NCI-H2196 treated with DMSO at 0.1 percent for 48 hours (cell line): ENCODE results near the gene HYKK.
"Not testable (repeated sequence)": the region's sequence is repeated elsewhere in the genome, so short reads cannot be mapped to it uniquely, and the experiment has no call there.

Source experiments
- DNase-seq: peaks from one replicate; lab custom pipeline; 2025; ENCODE audit not compliant: unreplicated experiment; lab: John Stamatoyannopoulos, UW

HYKK gene

GRCh38 chr15:78539464-78540140 lies 32.2 kb downstream of the HYKK start:
- DNase-seq: not testable (repeated sequence)

- peak; percentile 39 for DNase-seq
These were observed 32.9 kb downstream of the HYKK start, which contains the start of gene PSMA4 for GRCh38 chr15:78540141-78540870. Gene PSMA4, plus strand, starts transcription at chr15:78540444. Its CDS starts 1,484 bp downstream, at chr15:78541928.

GRCh38 chr15:78540871-78541743 lies 33.7 kb downstream of the HYKK start:
- no peak for DNase-seq

GRCh38 chr15:78541744-78542034 lies 34.3 kb downstream of the HYKK start:
- DNase-seq: no peak

GRCh38 chr15:78542647-78543046 lies 35.3 kb downstream of the HYKK start:
- no peak for DNase-seq

- DNase-seq: no peak
These were observed 42.8 kb downstream of the HYKK start for GRCh38 chr15:78550194-78550593.

- DNase-seq: no peak
These were observed 43.4 kb downstream of the HYKK start for GRCh38 chr15:78550815-78551214.

- no peak for DNase-seq
These were observed 44.5 kb downstream of the HYKK start for GRCh38 chr15:78551902-78552301.

GRCh38 chr15:78552597-78552996 lies 45.2 kb downstream of the HYKK start:
- DNase-seq: no peak

- not testable (repeated sequence) for DNase-seq
These were observed 52.8 kb downstream of the HYKK start for GRCh38 chr15:78560201-78560600.

- DNase-seq: no peak
These were observed 54.1 kb downstream of the HYKK start for GRCh38 chr15:78561490-78561889.

GRCh38 chr15:78563092-78563491 lies 55.7 kb downstream of the HYKK start:
- DNase-seq: no peak

- DNase-seq: no peak
These were observed 57.3 kb downstream of the HYKK start for GRCh38 chr15:78564743-78565096.

GRCh38 chr15:78565097-78565950 lies 57.9 kb downstream of the HYKK start, which contains the start of gene CHRNA5:
Gene CHRNA5, plus strand, starts transcription at chr15:78565520. Its CDS starts 200 bp downstream, at chr15:78565720.
- DNase-seq: peak; percentile 65

GRCh38 chr15:78565951-78566774 lies 58.8 kb downstream of the HYKK start:
- no peak for DNase-seq

- DNase-seq: no peak
These were observed 60.2 kb downstream of the HYKK start for GRCh38 chr15:78567531-78567930.

GRCh38 chr15:78570710-78571109 lies 63.3 kb downstream of the HYKK start:
- DNase-seq: no peak

GRCh38 chr15:78571382-78571781 lies 64.0 kb downstream of the HYKK start:
- DNase-seq: no peak

GRCh38 chr15:78573416-78573815 lies 66.0 kb downstream of the HYKK start:
- no peak for DNase-seq

GRCh38 chr15:78574944-78575343 lies 67.6 kb downstream of the HYKK start:
- DNase-seq: no peak
